ENCODE results near the gene CACNA1E.

GRCh38 chr1:181777286-181777685 is 294.0 kb downstream of the CACNA1E start:
- TF ChIP-seq POLR2A (IDR thresholded peaks at IDR 0.05) (no peak), CTCF (IDR thresholded peaks at IDR 0.05 in 4 of 5, conservative IDR thresholded peaks at IDR 0.05 in 1 of 5) (no peak)

Measured in gastrocnemius medialis (tissue), 4 donors.